Ascending aorta (tissue), 2 donors: ENCODE results near the gene KIAA1191. TPM values are rescaled to one million over a fixed set of nuclear protein-coding genes. Genes with fewer than 3 reads are reported as not detected.

Experiments
- DNase-seq, 2 donors: peaks; one replicate each; pipeline ENCODE4 v3.0.0-alpha.2; 2019; ENCODE audit warnings: low spot score in 2 of 2
- H3K27ac ChIP-seq, 2 donors: fragments of 200-600 bp; sonication (generic); one replicate each; pipeline ENCODE4 v1.5.1; 2016 to 2017; ENCODE audit warnings: mild to moderate bottlenecking in 1 of 2
- H3K27me3 ChIP-seq: fragments of 200-600 bp; sonication (generic); one replicate; pipeline ENCODE4 v1.5.1; 2017
- H3K36me3 ChIP-seq, 2 donors: fragments of 200-600 bp; sonication (generic); one replicate each; pipeline ENCODE4 v1.5.1; 2016
- H3K4me1 ChIP-seq, 2 donors: fragments of 200-600 bp; sonication (generic); one replicate each; pipeline ENCODE4 v1.5.1; 2016 to 2017; ENCODE audit warnings: mild to moderate bottlenecking in 1 of 2
- H3K4me3 ChIP-seq, 2 donors: fragments of 200-600 bp; sonication (generic); one replicate each; pipeline ENCODE4 v1.5.1; 2016 to 2017; ENCODE audit warnings: mild to moderate bottlenecking in 1 of 2
- H3K9me3 ChIP-seq, 2 donors: fragments of 200-600 bp; sonication (generic); one replicate each; pipeline ENCODE4 v1.5.1; 2016
- CTCF ChIP-seq, 3 experiments: fragments of 200-600 bp in 2 of 3; fragments of 450-650 bp in 1 of 3; sonication (generic) in 2 of 3; IDR thresholded peaks; one replicate each; pipeline ENCODE4 v1.5.1; 2016 to 2019; ENCODE audit warnings: antibody characterized with exemption in 3 of 3, mild to moderate bottlenecking in 1 of 3, moderate library complexity in 1 of 3
- intact Hi-C: fragments of 100-400 bp; cut with DNase I; formaldehyde crosslinking; loops from one replicate; pipeline ENCODE4 v1.15.1; 2023
- total RNA-seq: library from RNA; depleted of rRNA; stranded (reverse); fragments of >200 nt; gene quantifications from one replicate; pipeline ENCODE4 v1.1.0, GENCODE V29; 2016

Gene KIAA1191
- total RNA-seq, 1 donor from 2014 or later = 56.2 TPM

- no peak for DNase-seq
- no peak overlapping the region for H3K27ac ChIP-seq
- no peak overlapping the region for H3K4me3 ChIP-seq
- H3K27me3 ChIP-seq = no peaks in the 10 kb centered on the region
- no peaks in the 10 kb centered on the region for H3K4me1 ChIP-seq
- no peak for TF ChIP-seq CTCF (IDR thresholded peaks at IDR 0.05)
- H3K9me3 ChIP-seq = no peaks in the 10 kb centered on the region
- H3K36me3 ChIP-seq = peaks cover 67 to 90% of the 10 kb centered on the region in 2 donors
- intact Hi-C loops = no loop called here
Measured at GRCh38 chr5:176352116-176352878, 9.3 kb downstream of the KIAA1191 start.

- intact Hi-C loops = no loop called here
- Histone ChIP-seq H3K27me3 (no peaks in the 10 kb centered on the region), H3K9me3 (no peaks in the 10 kb centered on the region), H3K4me3 (no peak overlapping the region), H3K27ac (no peak overlapping the region), H3K36me3 (peaks cover 81 to 98% of the 10 kb centered on the region in 2 donors), H3K4me1 (no peaks in the 10 kb centered on the region)
- TF ChIP-seq CTCF (IDR thresholded peaks at IDR 0.05) = no peak
- no peak for DNase-seq
Measured at GRCh38 chr5:176350416-176350815, 11.1 kb downstream of the KIAA1191 start.

DNA sequence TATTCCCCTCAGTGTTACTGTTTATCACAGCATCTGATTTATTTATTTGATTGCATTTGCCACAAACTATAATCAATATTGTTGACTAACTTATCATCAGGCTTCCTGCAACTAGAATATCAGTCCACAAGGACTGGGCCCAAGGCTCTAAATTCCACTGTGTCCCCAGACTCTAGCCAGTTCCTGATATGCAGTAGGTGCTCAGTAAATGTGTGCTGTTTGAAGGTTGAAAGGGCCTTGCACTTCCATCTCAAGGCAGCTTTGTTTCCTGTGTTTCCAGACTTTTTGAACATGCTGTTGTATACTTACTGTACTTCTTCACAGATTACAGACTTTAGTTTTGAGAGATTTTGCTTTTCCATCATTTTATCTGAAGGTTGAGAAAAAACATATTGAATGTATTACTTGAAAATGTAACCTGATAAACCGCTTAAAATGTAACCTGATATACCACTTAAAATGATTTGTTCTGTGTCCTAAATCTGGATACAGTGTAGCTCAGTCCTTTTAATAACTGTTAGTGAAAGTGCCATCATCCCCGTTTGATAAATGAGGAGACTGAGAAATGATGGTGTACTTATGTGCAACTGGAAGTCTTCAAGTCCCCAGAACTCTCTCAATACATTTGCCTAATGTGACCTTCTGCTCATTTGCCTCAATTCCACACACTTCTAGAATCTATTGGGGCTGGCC lies 18.7 kb downstream of the KIAA1191 start:
- no peaks in the 10 kb centered on the region for H3K4me1 ChIP-seq
- no peak for DNase-seq
- H3K4me3 ChIP-seq = no peak overlapping the region
- TF ChIP-seq CTCF (IDR thresholded peaks at IDR 0.05) = no peak
- peaks cover 31 to 41% of the 10 kb centered on the region in 2 donors for H3K36me3 ChIP-seq
- no peaks in the 10 kb centered on the region for H3K9me3 ChIP-seq
- no peak overlapping the region for H3K27ac ChIP-seq
- intact Hi-C loops = no loop called here
- no peaks in the 10 kb centered on the region for H3K27me3 ChIP-seq

DNA sequence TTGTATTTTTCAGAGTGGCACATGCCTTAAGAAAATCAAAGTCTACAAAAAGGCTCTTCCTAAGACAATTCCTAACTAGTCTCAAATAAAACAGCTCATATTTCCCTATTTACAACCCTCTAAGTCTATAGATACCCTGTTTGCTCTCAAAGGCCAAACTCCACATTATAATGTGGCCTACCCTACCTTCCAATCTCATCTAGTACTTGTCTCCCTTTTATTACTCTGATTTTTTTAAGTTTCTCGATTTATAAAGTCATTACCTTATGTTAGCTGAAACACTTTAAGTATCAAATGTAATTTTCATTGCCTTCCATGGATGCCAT lies 19.4 kb downstream of the KIAA1191 start:
- Histone ChIP-seq H3K36me3 (peaks cover 31 to 39% of the 10 kb centered on the region in 2 donors), H3K27ac (no peak overlapping the region), H3K4me1 (no peaks in the 10 kb centered on the region), H3K9me3 (no peaks in the 10 kb centered on the region), H3K4me3 (no peak overlapping the region), H3K27me3 (no peaks in the 10 kb centered on the region)
- intact Hi-C loops = no loop called here
- no peak for DNase-seq
- no peak for TF ChIP-seq CTCF (IDR thresholded peaks at IDR 0.05)

DNA sequence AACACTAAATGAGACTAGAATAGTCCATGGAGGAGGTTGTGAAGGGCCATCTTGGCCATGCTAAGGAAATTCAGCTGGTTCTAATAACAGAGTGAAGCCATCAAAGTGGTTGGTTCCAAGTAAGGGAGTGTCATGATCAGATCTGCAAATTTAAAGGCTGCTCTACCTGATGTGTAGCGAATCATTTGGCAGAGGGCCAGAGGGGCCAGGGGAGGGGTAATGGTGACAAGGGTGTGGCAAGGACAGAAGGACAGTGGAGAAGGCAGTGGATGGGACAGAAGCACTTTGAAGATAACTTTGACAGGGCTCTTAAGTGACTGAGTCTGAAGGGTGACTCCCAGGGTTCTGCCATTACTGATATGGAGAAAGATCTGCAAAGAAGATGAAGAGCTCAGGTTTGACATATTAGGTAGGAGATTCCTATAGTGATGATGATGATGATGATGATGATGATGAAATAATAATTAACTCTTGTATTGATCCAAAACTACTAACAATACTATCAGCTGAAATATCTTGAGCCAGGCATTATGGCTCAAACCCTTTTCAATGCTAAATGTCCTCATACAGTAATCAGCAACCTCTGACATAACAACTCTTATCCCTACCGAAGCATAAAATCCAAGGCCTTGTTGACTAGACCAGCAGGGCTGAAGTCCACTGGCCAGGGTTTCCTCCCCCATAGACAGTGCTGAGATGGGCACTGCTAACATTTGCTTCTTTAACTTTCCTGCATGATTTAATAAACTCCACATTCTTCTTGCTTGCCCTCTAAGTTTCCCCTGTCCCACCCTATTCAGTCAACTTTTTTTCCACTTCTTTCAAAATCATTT lies 20.0 kb downstream of the KIAA1191 start:
- no peak overlapping the region for H3K27ac ChIP-seq
- H3K4me1 ChIP-seq = no peaks in the 10 kb centered on the region
- intact Hi-C loops = no loop called here
- H3K4me3 ChIP-seq = no peak overlapping the region
- no peaks in the 10 kb centered on the region for H3K9me3 ChIP-seq
- TF ChIP-seq CTCF (IDR thresholded peaks at IDR 0.05) = no peak
- DNase-seq = no peak
- peaks cover 25 to 39% of the 10 kb centered on the region in 2 donors for H3K36me3 ChIP-seq
- no peaks in the 10 kb centered on the region for H3K27me3 ChIP-seq
